ENCODE results near the gene SNRNP70. TPM values are rescaled to one million over a fixed set of nuclear protein-coding genes. Genes with fewer than 3 reads are reported as not detected.
"Not testable (repeated sequence)": the region's sequence is repeated elsewhere in the genome, so short reads cannot be mapped to it uniquely, and the experiment has no call there.

Gene SNRNP70
- total and polyA plus RNA-seq, 2 donors (not counting 3 experiments of a cell fraction or from before 2014, with no cell fraction given), result 215 to 300 TPM

GRCh38 chr19:49126575-49126974 is 41.3 kb downstream of the SNRNP70 start:
- Histone ChIP-seq H3K9ac (replicated peaks; ENCODE audit: extremely low read depth, insufficient read depth, low read length) (no peak overlapping the region), H3K9me3 (replicated peaks; ENCODE audit: control insufficient read depth, insufficient read depth, low read length) (no peaks in the 10 kb centered on the region), H3K9me1 (replicated peaks; ENCODE audit: control insufficient read depth, extremely low read depth, insufficient read depth, low read length) (no peaks in the 10 kb centered on the region), H3K4me2 (ENCODE audit: insufficient read depth, low read length) (no peak overlapping the region), H3K4me1 (ENCODE audit: control insufficient read depth, extremely low read depth, insufficient read depth, low read length) (no peaks in the 10 kb centered on the region), H3K36me3 (ENCODE audit: control insufficient read depth in 2 of 2, extremely low read depth in 1 of 2, insufficient read depth in 2 of 2, low read length in 2 of 2) (no peaks in the 10 kb centered on the region), H3K79me2 (ENCODE audit: control insufficient read depth, insufficient read depth, low read length) (no peaks in the 10 kb centered on the region), H3K4me3 (replicated peaks in 1 of 3; ENCODE audit: insufficient read depth in 1 of 3, low read depth in 1 of 3, low read length in 3 of 3) (no peak overlapping the region), H3K27me3 (ENCODE audit: control insufficient read depth in 2 of 2, insufficient read depth in 2 of 2, low read length in 2 of 2) (peaks cover 0 to 2% of the 10 kb centered on the region in 2 experiments), H3K27ac (ENCODE audit: insufficient read depth, low read depth, low read length) (no peak overlapping the region), H4K20me1 (replicated peaks; ENCODE audit: control insufficient read depth, extremely low read depth, insufficient read depth, low read length) (no peaks in the 10 kb centered on the region), H2AFZ (ENCODE audit: low read depth, low read length) (no peak overlapping the region)
- no peak for FAIRE-seq
- TF ChIP-seq EZH2 (IDR thresholded peaks at IDR 0.05; ENCODE audit: borderline replicate concordance, low read depth, low read length, severe bottlenecking) (no peak), FOS (IDR thresholded peaks at IDR 0.05; ENCODE audit: borderline replicate concordance, insufficient read depth, low read length) (no peak), CTCF (IDR thresholded peaks at IDR 0.05; ENCODE audit: extremely low read depth in 1 of 2, insufficient read depth in 1 of 2, low read depth in 1 of 2, low read length in 2 of 2) (no peak), GATA2 (IDR thresholded peaks at IDR 0.05; ENCODE audit: insufficient read depth, insufficient read length, low read depth, low read length) (no peak), JUN (IDR thresholded peaks at IDR 0.05; ENCODE audit: borderline replicate concordance, insufficient read depth, insufficient read length, low read depth) (no peak), MAX (IDR thresholded peaks at IDR 0.05; ENCODE audit: insufficient read depth, insufficient read length) (no peak), POLR2AphosphoS5 (IDR thresholded peaks at IDR 0.05; ENCODE audit: insufficient read depth, low read depth, low read length) (no peak), MYC (IDR thresholded peaks at IDR 0.05; ENCODE audit: low read depth, low read length) (no peak), POLR2A (IDR thresholded peaks at IDR 0.05; ENCODE audit: low read depth, low read length) (no peak)
- DNase-seq (ENCODE audit: low read depth, low spot score), result no peak
- CTCF ChIA-PET, result interaction anchor here (1.9 to 2.0 kb wide), 2 partner anchors 29 to 72 kb away, joined by 14 to 15 read pairs; no protein-coding TSS in a partner anchor
- POLR2A ChIA-PET, result no interaction called here
- dilution Hi-C loops (cut with MboI; ENCODE audit: extremely low pct_ligation_motif_present, low sequenced_read_pairs), result no loop called here
- no TSS peak for BruUV-seq (replicated peaks)
- intact Hi-C loops (cut with micrococcal nuclease), result loop anchor here (5.0 kb wide), 1 partner anchor 39 kb away; the partner anchor contains the start of gene SNRNP70

- H2AFZ ChIP-seq (ENCODE audit: low read depth, low read length); dilution Hi-C loops (cut with MboI; ENCODE audit: extremely low pct_ligation_motif_present, low sequenced_read_pairs); H3K27me3 ChIP-seq (ENCODE audit: control insufficient read depth in 2 of 2, insufficient read depth in 2 of 2, low read length in 2 of 2); H3K4me2 ChIP-seq (ENCODE audit: insufficient read depth, low read length); H4K20me1 ChIP-seq (replicated peaks; ENCODE audit: control insufficient read depth, extremely low read depth, insufficient read depth, low read length); BruUV-seq (replicated peaks); FAIRE-seq; H3K79me2 ChIP-seq (ENCODE audit: control insufficient read depth, insufficient read depth, low read length); H3K9me1 ChIP-seq (replicated peaks; ENCODE audit: control insufficient read depth, extremely low read depth, insufficient read depth, low read length); H3K27ac ChIP-seq (ENCODE audit: insufficient read depth, low read depth, low read length); H3K4me1 ChIP-seq (ENCODE audit: control insufficient read depth, extremely low read depth, insufficient read depth, low read length); H3K4me3 ChIP-seq (replicated peaks in 1 of 3; ENCODE audit: insufficient read depth in 1 of 3, low read depth in 1 of 3, low read length in 3 of 3); H3K9ac ChIP-seq (replicated peaks; ENCODE audit: extremely low read depth, insufficient read depth, low read length); H3K36me3 ChIP-seq (ENCODE audit: control insufficient read depth in 2 of 2, extremely low read depth in 1 of 2, insufficient read depth in 2 of 2, low read length in 2 of 2); H3K9me3 ChIP-seq (replicated peaks; ENCODE audit: control insufficient read depth, insufficient read depth, low read length); DNase-seq (ENCODE audit: low read depth, low spot score): not testable (repeated sequence)
- intact Hi-C loops (cut with micrococcal nuclease), result loop anchor here (5.0 kb wide), 1 partner anchor 40 kb away; the partner anchor contains the start of gene SNRNP70
- ChIA-PET CTCF (interaction anchor here (0.7 to 2.0 kb wide), 14 partner anchors 9 to 134 kb away, joined by 3 to 15 read pairs (median 6); partner anchors contain the start of genes LIN7B and RUVBL2), POLR2A (interaction anchor here (0.6 to 0.7 kb wide), 4 partner anchors 13 to 326 kb away, joined by 3 to 7 read pairs (median 4); partner anchors contain the start of gene LIN7B)
Observed at GRCh38 chr19:49127225-49127624, 42.0 kb downstream of the SNRNP70 start.
